Tibial nerve (tissue), 4 donors: ENCODE measurements around the gene LMBR1.

ENCODE experiments used
- EP300 ChIP-seq, 2 donors: sonication (generic); formaldehyde crosslinking; IDR thresholded peaks; one replicate each; pipeline ENCODE4 v1.6.1; 2017; ENCODE audit warnings: antibody characterized with exemption in 2 of 2, mild to moderate bottlenecking in 1 of 2
- POLR2A ChIP-seq, 2 donors: fragments of 450-650 bp; IDR thresholded peaks; one replicate each; pipeline ENCODE4 v1.6.1; 2017; ENCODE audit warnings: antibody characterized with exemption in 2 of 2, mild to moderate bottlenecking in 2 of 2, moderate library complexity in 2 of 2
- TF ChIP-seq, protein P1 (sequence below), 5 experiments: fragments of 200-600 bp in 3 of 5; fragments of 450-650 bp in 2 of 5; sonication (generic) in 3 of 5; IDR thresholded peaks; one replicate each; pipeline ENCODE4 v1.5.1; 2016 to 2019; ENCODE audit warnings: antibody characterized with exemption in 5 of 5, mild to moderate bottlenecking in 3 of 5, moderate library complexity in 2 of 5

GRCh38 chr7:156858523-156858922, 34.5 kb downstream of the LMBR1 start:
- TF ChIP-seq, protein P1, sequence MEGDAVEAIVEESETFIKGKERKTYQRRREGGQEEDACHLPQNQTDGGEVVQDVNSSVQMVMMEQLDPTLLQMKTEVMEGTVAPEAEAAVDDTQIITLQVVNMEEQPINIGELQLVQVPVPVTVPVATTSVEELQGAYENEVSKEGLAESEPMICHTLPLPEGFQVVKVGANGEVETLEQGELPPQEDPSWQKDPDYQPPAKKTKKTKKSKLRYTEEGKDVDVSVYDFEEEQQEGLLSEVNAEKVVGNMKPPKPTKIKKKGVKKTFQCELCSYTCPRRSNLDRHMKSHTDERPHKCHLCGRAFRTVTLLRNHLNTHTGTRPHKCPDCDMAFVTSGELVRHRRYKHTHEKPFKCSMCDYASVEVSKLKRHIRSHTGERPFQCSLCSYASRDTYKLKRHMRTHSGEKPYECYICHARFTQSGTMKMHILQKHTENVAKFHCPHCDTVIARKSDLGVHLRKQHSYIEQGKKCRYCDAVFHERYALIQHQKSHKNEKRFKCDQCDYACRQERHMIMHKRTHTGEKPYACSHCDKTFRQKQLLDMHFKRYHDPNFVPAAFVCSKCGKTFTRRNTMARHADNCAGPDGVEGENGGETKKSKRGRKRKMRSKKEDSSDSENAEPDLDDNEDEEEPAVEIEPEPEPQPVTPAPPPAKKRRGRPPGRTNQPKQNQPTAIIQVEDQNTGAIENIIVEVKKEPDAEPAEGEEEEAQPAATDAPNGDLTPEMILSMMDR (IDR thresholded peaks at IDR 0.05) = no peak
- no peak for TF ChIP-seq POLR2A (IDR thresholded peaks at IDR 0.05)
- TF ChIP-seq EP300 (IDR thresholded peaks at IDR 0.05) = no peak
